GM12878 (cell line): ENCODE data around the gene HAPLN2. TPM values are rescaled to one million over a fixed set of nuclear protein-coding genes. Genes with fewer than 3 reads are reported as not detected.

Experiments
- CBX3 ChIP-seq: fragments of 200-600 bp; sonication (generic); IDR thresholded peaks from 2 replicates; pipeline ENCODE4 v1.6.1; 2016; ENCODE audit warnings: low read depth, borderline replicate concordance
- CHD1 ChIP-seq: IDR thresholded peaks from 2 replicates; pipeline ENCODE4 v1.6.1; 2012; ENCODE audit warnings: low read depth, low read length, improper control_type of control experiment
- CHD2 ChIP-seq: IDR thresholded peaks from 2 replicates; pipeline ENCODE4 v1.6.1; 2011; ENCODE audit warnings: low read depth, low read length, improper control_type of control experiment, borderline replicate concordance
- CHD4 ChIP-seq: fragments of 200-600 bp; sonication (generic); IDR thresholded peaks from 2 replicates; pipeline ENCODE4 v1.6.1; 2016; ENCODE audit warnings: mild to moderate bottlenecking
- ESRRA ChIP-seq: IDR thresholded peaks from 2 replicates; pipeline ENCODE4 v1.6.1; 2012; ENCODE audit warnings: mild to moderate bottlenecking, low read length, improper control_type of control experiment
- KAT2A ChIP-seq: conservative IDR thresholded peaks from 2 replicates; pipeline ENCODE4 v1.6.1; 2011; ENCODE audit warnings: low read depth, low read length; ENCODE audit not compliant: control insufficient read depth
- NFYB ChIP-seq: IDR thresholded peaks from 2 replicates; pipeline ENCODE4 v1.6.1; 2011; ENCODE audit warnings: low read depth, mild to moderate bottlenecking, low read length, improper control_type of control experiment, moderate library complexity; ENCODE audit not compliant: insufficient read depth
- NR2F1 ChIP-seq: fragments of 450-650 bp; conservative IDR thresholded peaks from 2 replicates; pipeline ENCODE4 v1.6.1; 2017; ENCODE audit warnings: mild to moderate bottlenecking
- PAX5 ChIP-seq: IDR thresholded peaks from 2 replicates; pipeline ENCODE4 v1.6.1; 2011; ENCODE audit warnings: low read depth, low read length, borderline replicate concordance
- POLR2AphosphoS5 ChIP-seq: IDR thresholded peaks from 2 replicates; pipeline ENCODE4 v1.6.1; 2011; ENCODE audit warnings: mild to moderate bottlenecking, low read length, inconsistent platforms
- POU2F2 ChIP-seq: IDR thresholded peaks from 3 replicates; pipeline ENCODE4 v1.6.1; 2011; ENCODE audit warnings: low read depth, mild to moderate bottlenecking, low read length, borderline replicate concordance
- RAD51 ChIP-seq: fragments of 450-650 bp; IDR thresholded peaks from 2 replicates; pipeline ENCODE4 v1.6.1; 2016; ENCODE audit warnings: moderate library complexity, mild to moderate bottlenecking, inconsistent platforms
- RCOR1 ChIP-seq: conservative IDR thresholded peaks from 2 replicates; pipeline ENCODE4 v1.6.1; 2012; ENCODE audit warnings: low read depth, low read length, improper control_type of control experiment
- SREBF2 ChIP-seq: IDR thresholded peaks from 2 replicates; pipeline ENCODE4 v1.6.1; 2012; ENCODE audit warnings: mild to moderate bottlenecking, low read length
- TCF7 ChIP-seq: IDR thresholded peaks from 2 replicates; pipeline ENCODE4 v1.6.1; 2014; ENCODE audit warnings: antibody characterized with exemption, borderline replicate concordance
- polyA plus RNA-seq, 11 experiments: library from polyadenylated mRNA; depleted of rRNA in 4 of 11; unstranded in 6 of 11; stranded (reverse) in 5 of 11; fragments of >200 nt; fragmentation: Nextera tagmentation in 4 of 11; fragmentation: Illumina TruSeq in 1 of 11; extraction: Ambion mirVana in 4 of 11; extraction: Trizol in 1 of 11; gene quantifications; 1 replicate in 1 of 11; 2 replicates in 10 of 11; pipeline versions ENCODE4 v1.2.1 to v1.2.3, GENCODE V29; 2011 to 2016; ENCODE audit warnings: inconsistent platforms in 2 of 11, missing spikeins in 2 of 11, low read depth in 1 of 11
- total RNA-seq, 4 experiments: library from RNA; depleted of rRNA in 3 of 4; stranded (reverse); fragments of >200 nt in 3 of 4; fragmentation: Illumina TruSeq in 1 of 4; extraction: Trizol in 1 of 4; gene quantifications; 2 replicates each; pipeline versions ENCODE4 v1.2.1 to v1.2.3, GENCODE V29; 2013 to 2021
- TF ChIP-seq, protein P1 (sequence below): fragments of 450-650 bp; IDR thresholded peaks from 2 replicates; pipeline ENCODE4 v1.6.1; 2017; ENCODE audit warnings: mild to moderate bottlenecking, moderate library complexity
- TF ChIP-seq, protein P2 (sequence below): IDR thresholded peaks from 2 replicates; pipeline ENCODE4 v1.6.1; 2012; ENCODE audit warnings: improper control_type of control experiment, low read depth, low read length; ENCODE audit not compliant: insufficient replicate concordance
- TF ChIP-seq, protein P3 (sequence below), 3 experiments: IDR thresholded peaks in 2 of 3; conservative IDR thresholded peaks in 1 of 3; 2 replicates each; pipeline ENCODE4 v1.5.1; 2011; ENCODE audit warnings: low read depth in 3 of 3, low read length in 3 of 3, mild to moderate bottlenecking in 3 of 3, control low read depth in 2 of 3, moderate library complexity in 2 of 3, inconsistent platforms in 1 of 3, mixed read lengths in 1 of 3; ENCODE audit not compliant: control insufficient read depth in 2 of 3, insufficient read depth in 1 of 3; ENCODE audit errors: extremely low read depth in 1 of 3
- TF ChIP-seq, protein P4 (sequence below): fragments of 450-650 bp; conservative IDR thresholded peaks from 2 replicates; pipeline ENCODE4 v1.6.1; 2017; ENCODE audit warnings: mild to moderate bottlenecking, moderate library complexity

HAPLN2 gene
- total and polyA plus RNA-seq, 10 of the 15 experiments (the other 5 are each of a cell fraction or from before 2014, with no cell fraction given): 0.15 to 0.24 TPM; not detected in 8

DNA sequence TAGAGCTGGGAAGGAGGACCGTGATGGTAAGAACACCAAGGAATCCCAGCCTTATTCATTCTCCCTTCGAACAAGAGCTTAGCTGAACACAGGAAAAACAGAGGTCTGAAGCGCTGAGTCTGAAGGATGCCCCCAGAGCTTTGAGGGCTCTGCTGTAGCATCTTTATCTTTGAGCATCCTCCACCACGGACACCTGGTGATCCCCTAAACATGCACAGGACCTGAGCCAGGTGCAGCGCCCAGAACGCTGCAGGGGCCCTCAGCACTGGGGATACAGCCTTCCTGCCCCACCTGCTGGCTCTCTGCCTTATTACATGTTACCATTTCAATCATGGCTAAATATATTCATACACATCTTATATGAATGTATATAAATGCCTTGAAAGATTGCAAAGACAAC, 10.2 kb upstream of the HAPLN2 start (continued):
- TF ChIP-seq, protein P1, sequence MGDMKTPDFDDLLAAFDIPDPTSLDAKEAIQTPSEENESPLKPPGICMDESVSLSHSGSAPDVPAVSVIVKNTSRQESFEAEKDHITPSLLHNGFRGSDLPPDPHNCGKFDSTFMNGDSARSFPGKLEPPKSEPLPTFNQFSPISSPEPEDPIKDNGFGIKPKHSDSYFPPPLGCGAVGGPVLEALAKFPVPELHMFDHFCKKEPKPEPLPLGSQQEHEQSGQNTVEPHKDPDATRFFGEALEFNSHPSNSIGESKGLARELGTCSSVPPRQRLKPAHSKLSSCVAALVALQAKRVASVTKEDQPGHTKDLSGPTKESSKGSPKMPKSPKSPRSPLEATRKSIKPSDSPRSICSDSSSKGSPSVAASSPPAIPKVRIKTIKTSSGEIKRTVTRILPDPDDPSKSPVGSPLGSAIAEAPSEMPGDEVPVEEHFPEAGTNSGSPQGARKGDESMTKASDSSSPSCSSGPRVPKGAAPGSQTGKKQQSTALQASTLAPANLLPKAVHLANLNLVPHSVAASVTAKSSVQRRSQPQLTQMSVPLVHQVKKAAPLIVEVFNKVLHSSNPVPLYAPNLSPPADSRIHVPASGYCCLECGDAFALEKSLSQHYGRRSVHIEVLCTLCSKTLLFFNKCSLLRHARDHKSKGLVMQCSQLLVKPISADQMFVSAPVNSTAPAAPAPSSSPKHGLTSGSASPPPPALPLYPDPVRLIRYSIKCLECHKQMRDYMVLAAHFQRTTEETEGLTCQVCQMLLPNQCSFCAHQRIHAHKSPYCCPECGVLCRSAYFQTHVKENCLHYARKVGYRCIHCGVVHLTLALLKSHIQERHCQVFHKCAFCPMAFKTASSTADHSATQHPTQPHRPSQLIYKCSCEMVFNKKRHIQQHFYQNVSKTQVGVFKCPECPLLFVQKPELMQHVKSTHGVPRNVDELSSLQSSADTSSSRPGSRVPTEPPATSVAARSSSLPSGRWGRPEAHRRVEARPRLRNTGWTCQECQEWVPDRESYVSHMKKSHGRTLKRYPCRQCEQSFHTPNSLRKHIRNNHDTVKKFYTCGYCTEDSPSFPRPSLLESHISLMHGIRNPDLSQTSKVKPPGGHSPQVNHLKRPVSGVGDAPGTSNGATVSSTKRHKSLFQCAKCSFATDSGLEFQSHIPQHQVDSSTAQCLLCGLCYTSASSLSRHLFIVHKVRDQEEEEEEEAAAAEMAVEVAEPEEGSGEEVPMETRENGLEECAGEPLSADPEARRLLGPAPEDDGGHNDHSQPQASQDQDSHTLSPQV: no peak
- TF ChIP-seq CHD1: no peak
- TF ChIP-seq, protein P2, sequence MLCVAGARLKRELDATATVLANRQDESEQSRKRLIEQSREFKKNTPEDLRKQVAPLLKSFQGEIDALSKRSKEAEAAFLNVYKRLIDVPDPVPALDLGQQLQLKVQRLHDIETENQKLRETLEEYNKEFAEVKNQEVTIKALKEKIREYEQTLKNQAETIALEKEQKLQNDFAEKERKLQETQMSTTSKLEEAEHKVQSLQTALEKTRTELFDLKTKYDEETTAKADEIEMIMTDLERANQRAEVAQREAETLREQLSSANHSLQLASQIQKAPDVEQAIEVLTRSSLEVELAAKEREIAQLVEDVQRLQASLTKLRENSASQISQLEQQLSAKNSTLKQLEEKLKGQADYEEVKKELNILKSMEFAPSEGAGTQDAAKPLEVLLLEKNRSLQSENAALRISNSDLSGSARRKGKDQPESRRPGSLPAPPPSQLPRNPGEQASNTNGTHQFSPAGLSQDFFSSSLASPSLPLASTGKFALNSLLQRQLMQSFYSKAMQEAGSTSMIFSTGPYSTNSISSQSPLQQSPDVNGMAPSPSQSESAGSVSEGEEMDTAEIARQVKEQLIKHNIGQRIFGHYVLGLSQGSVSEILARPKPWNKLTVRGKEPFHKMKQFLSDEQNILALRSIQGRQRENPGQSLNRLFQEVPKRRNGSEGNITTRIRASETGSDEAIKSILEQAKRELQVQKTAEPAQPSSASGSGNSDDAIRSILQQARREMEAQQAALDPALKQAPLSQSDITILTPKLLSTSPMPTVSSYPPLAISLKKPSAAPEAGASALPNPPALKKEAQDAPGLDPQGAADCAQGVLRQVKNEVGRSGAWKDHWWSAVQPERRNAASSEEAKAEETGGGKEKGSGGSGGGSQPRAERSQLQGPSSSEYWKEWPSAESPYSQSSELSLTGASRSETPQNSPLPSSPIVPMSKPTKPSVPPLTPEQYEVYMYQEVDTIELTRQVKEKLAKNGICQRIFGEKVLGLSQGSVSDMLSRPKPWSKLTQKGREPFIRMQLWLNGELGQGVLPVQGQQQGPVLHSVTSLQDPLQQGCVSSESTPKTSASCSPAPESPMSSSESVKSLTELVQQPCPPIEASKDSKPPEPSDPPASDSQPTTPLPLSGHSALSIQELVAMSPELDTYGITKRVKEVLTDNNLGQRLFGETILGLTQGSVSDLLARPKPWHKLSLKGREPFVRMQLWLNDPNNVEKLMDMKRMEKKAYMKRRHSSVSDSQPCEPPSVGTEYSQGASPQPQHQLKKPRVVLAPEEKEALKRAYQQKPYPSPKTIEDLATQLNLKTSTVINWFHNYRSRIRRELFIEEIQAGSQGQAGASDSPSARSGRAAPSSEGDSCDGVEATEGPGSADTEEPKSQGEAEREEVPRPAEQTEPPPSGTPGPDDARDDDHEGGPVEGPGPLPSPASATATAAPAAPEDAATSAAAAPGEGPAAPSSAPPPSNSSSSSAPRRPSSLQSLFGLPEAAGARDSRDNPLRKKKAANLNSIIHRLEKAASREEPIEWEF: no peak
- no peak for TF ChIP-seq ESRRA
- TF ChIP-seq, protein P3, sequence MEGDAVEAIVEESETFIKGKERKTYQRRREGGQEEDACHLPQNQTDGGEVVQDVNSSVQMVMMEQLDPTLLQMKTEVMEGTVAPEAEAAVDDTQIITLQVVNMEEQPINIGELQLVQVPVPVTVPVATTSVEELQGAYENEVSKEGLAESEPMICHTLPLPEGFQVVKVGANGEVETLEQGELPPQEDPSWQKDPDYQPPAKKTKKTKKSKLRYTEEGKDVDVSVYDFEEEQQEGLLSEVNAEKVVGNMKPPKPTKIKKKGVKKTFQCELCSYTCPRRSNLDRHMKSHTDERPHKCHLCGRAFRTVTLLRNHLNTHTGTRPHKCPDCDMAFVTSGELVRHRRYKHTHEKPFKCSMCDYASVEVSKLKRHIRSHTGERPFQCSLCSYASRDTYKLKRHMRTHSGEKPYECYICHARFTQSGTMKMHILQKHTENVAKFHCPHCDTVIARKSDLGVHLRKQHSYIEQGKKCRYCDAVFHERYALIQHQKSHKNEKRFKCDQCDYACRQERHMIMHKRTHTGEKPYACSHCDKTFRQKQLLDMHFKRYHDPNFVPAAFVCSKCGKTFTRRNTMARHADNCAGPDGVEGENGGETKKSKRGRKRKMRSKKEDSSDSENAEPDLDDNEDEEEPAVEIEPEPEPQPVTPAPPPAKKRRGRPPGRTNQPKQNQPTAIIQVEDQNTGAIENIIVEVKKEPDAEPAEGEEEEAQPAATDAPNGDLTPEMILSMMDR (IDR thresholded peaks at IDR 0.05 in 2 of 3, conservative IDR thresholded peaks at IDR 0.05 in 1 of 3; ENCODE audit: control insufficient read depth in 2 of 3, extremely low read depth in 1 of 3, insufficient read depth in 1 of 3, low read depth in 3 of 3, low read length in 3 of 3): peak; percentile 72 to 81 (median 72)
- TF ChIP-seq RAD51: no peak
- no peak for TF ChIP-seq RCOR1
- no peak for TF ChIP-seq SREBF2
- TF ChIP-seq POU2F2: no peak
- no peak for TF ChIP-seq CHD2
- TF ChIP-seq, protein P4, sequence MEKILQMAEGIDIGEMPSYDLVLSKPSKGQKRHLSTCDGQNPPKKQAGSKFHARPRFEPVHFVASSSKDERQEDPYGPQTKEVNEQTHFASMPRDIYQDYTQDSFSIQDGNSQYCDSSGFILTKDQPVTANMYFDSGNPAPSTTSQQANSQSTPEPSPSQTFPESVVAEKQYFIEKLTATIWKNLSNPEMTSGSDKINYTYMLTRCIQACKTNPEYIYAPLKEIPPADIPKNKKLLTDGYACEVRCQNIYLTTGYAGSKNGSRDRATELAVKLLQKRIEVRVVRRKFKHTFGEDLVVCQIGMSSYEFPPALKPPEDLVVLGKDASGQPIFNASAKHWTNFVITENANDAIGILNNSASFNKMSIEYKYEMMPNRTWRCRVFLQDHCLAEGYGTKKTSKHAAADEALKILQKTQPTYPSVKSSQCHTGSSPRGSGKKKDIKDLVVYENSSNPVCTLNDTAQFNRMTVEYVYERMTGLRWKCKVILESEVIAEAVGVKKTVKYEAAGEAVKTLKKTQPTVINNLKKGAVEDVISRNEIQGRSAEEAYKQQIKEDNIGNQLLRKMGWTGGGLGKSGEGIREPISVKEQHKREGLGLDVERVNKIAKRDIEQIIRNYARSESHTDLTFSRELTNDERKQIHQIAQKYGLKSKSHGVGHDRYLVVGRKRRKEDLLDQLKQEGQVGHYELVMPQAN: no peak
- TF ChIP-seq CBX3: no peak
- TF ChIP-seq TCF7: no peak
- TF ChIP-seq CHD4: no peak
- TF ChIP-seq NFYB: no peak
- no peak for TF ChIP-seq KAT2A
- no peak for TF ChIP-seq PAX5
- no peak for TF ChIP-seq POLR2AphosphoS5
- TF ChIP-seq NR2F1: no peak
